Measurements from ENCODE around the gene NPTX2.

The NPTX2 gene

DNA sequence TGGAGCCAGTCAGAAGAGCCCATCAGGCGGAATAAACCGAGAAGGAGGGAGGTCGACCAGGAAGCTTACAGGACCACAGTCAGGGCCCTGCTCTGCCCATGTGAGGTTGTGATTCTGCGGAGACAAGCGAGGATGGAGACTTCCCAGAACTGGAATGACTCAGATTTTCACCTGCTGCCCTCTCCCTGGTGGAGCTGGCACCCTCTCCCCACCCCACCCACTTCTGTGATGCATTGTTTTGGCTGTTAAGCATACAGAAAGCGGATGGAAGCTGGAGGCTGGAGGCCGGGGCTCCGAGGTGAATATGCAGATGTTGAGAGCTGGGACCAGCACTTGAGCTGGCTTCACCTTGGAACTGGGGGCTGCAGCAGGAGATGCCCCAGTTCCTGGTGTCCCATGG lies 57.4 kb downstream of the NPTX2 start:
- Histone ChIP-seq H3K27ac (ENCODE audit: low read length, poor library complexity, severe bottlenecking) (no peak overlapping the region), H3K4ac (ENCODE audit: low read depth in 1 of 2, low read length in 2 of 2) (no peak overlapping the region), H3K36me3 (ENCODE audit: control insufficient read depth in 1 of 2, insufficient read depth in 2 of 2, low read depth in 1 of 2, low read length in 2 of 2) (no peaks in the 10 kb centered on the region), H3K27me3 (ENCODE audit: control insufficient read depth in 1 of 2, insufficient read depth in 1 of 2, low read length in 2 of 2) (no peaks in the 10 kb centered on the region), H3K4me3 (ENCODE audit: insufficient read depth in 1 of 2, low read depth in 1 of 2, low read length in 2 of 2) (no peak overlapping the region), H3K9ac (ENCODE audit: low read length) (no peak overlapping the region), H2BK5ac (ENCODE audit: low read depth, low read length, poor library complexity, severe bottlenecking) (no peak overlapping the region), H3K14ac (ENCODE audit: low read length in 2 of 2) (no peak overlapping the region), H3K4me2 (ENCODE audit: low read length, poor library complexity, severe bottlenecking) (no peak overlapping the region), H2AK5ac (ENCODE audit: low read length, severe bottlenecking) (no peak overlapping the region), H3K23ac (ENCODE audit: low read length in 2 of 2) (no peak overlapping the region), H4K91ac (ENCODE audit: low read length) (no peak overlapping the region), H3K9me3 (ENCODE audit: control insufficient read depth, low read length) (peaks cover 11% of the 10 kb centered on the region), H4K8ac (ENCODE audit: low read length) (no peak overlapping the region), H2BK15ac (ENCODE audit: low read depth, poor library complexity, severe bottlenecking) (no peak overlapping the region), H3K4me1 (ENCODE audit: control insufficient read depth, insufficient read depth, low read depth, low read length) (no peaks in the 10 kb centered on the region), H2BK12ac (ENCODE audit: low read length in 2 of 2) (no peak overlapping the region), H3K79me1 (replicated peaks; ENCODE audit: low read length, poor library complexity, severe bottlenecking) (no peaks in the 10 kb centered on the region), H2BK120ac (ENCODE audit: low read depth, low read length) (no peak overlapping the region), H3K18ac (ENCODE audit: low read depth in 1 of 2, low read length in 2 of 2) (no peak overlapping the region), H2AFZ (ENCODE audit: low read depth, low read length) (no peak overlapping the region)
- 69% methylated on average over 8 of the region's 8 CpGs for WGBS
- DNase-seq: no peak

DNA sequence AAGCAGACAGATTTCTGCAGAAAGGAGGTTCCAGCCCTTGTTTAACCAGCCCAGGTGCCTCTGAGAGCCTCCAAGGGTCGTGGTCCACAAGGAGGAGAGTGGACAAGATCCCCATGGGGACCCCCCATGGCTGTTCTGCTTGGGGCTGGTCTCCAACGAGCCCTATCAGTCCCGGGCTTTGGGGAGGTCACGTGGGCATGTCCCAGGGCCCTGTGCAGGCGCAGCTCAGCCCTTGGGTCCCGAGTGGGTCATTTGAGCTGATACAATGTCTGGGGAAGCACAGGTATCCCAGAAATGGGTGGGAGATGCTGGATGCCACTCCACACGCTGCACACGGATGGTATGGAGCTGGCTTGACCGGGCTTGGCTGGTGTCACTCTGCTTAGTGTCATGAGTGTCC lies 57.8 kb downstream of the NPTX2 start:
- Histone ChIP-seq H3K9me3 (ENCODE audit: control insufficient read depth, low read length) (peaks cover 11% of the 10 kb centered on the region), H3K36me3 (ENCODE audit: control insufficient read depth in 1 of 2, insufficient read depth in 2 of 2, low read depth in 1 of 2, low read length in 2 of 2) (no peaks in the 10 kb centered on the region), H3K23ac (ENCODE audit: low read length in 2 of 2) (no peak overlapping the region), H2BK5ac (ENCODE audit: low read depth, low read length, poor library complexity, severe bottlenecking) (no peak overlapping the region), H3K14ac (ENCODE audit: low read length in 2 of 2) (no peak overlapping the region), H2AK5ac (ENCODE audit: low read length, severe bottlenecking) (no peak overlapping the region), H3K27me3 (ENCODE audit: control insufficient read depth in 1 of 2, insufficient read depth in 1 of 2, low read length in 2 of 2) (no peaks in the 10 kb centered on the region), H3K9ac (ENCODE audit: low read length) (no peak overlapping the region), H2AFZ (ENCODE audit: low read depth, low read length) (no peak overlapping the region), H4K91ac (ENCODE audit: low read length) (no peak overlapping the region), H3K18ac (ENCODE audit: low read depth in 1 of 2, low read length in 2 of 2) (no peak overlapping the region), H3K4me3 (ENCODE audit: insufficient read depth in 1 of 2, low read depth in 1 of 2, low read length in 2 of 2) (no peak overlapping the region), H3K4me2 (ENCODE audit: low read length, poor library complexity, severe bottlenecking) (no peak overlapping the region), H3K79me1 (replicated peaks; ENCODE audit: low read length, poor library complexity, severe bottlenecking) (no peaks in the 10 kb centered on the region), H4K8ac (ENCODE audit: low read length) (no peak overlapping the region), H2BK12ac (ENCODE audit: low read length in 2 of 2) (no peak overlapping the region), H2BK120ac (ENCODE audit: low read depth, low read length) (no peak overlapping the region), H3K27ac (ENCODE audit: low read length, poor library complexity, severe bottlenecking) (no peak overlapping the region), H3K4ac (ENCODE audit: low read depth in 1 of 2, low read length in 2 of 2) (no peak overlapping the region), H2BK15ac (ENCODE audit: low read depth, poor library complexity, severe bottlenecking) (no peak overlapping the region), H3K4me1 (ENCODE audit: control insufficient read depth, insufficient read depth, low read depth, low read length) (no peaks in the 10 kb centered on the region)
- WGBS: 55% methylated on average over 9 of the region's 9 CpGs
- no peak for DNase-seq

DNA sequence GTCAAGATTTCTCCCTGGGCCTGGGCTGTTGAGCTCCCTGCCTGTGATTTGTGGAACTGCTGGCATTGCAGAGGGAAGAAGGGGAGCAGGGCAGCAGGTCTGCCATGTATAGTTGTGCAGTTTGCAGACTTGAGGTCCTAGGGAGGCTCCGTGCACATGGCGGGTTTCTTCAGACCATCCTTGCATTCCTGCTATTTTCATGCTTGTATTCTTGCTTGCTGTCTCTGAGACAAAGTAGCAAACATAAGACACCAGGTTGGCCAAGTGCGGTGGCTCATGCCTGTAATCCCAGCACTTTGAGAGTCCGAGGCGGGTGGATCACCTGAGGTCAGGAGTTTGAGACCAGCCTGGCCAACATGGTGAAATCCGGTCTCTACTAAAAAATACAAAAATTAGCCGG lies 61.1 kb downstream of the NPTX2 start:
- H3K18ac ChIP-seq (ENCODE audit: low read depth in 1 of 2, low read length in 2 of 2): no peak overlapping the region
- H2BK5ac ChIP-seq (ENCODE audit: low read depth, low read length, poor library complexity, severe bottlenecking): no peak overlapping the region
- no peak overlapping the region for H2AK5ac ChIP-seq (ENCODE audit: low read length, severe bottlenecking)
- H4K91ac ChIP-seq (ENCODE audit: low read length): no peak overlapping the region
- no peak overlapping the region for H3K4me2 ChIP-seq (ENCODE audit: low read length, poor library complexity, severe bottlenecking)
- no peak overlapping the region for H3K9ac ChIP-seq (ENCODE audit: low read length)
- peaks cover 6% of the 10 kb centered on the region for H3K9me3 ChIP-seq (ENCODE audit: control insufficient read depth, low read length)
- no peak for DNase-seq
- H4K8ac ChIP-seq (ENCODE audit: low read length): no peak overlapping the region
- no peak overlapping the region for H2AFZ ChIP-seq (ENCODE audit: low read depth, low read length)
- no peak overlapping the region for H3K27ac ChIP-seq (ENCODE audit: low read length, poor library complexity, severe bottlenecking)
- H2BK15ac ChIP-seq (ENCODE audit: low read depth, poor library complexity, severe bottlenecking): no peak overlapping the region
- H3K14ac ChIP-seq (ENCODE audit: low read length in 2 of 2): no peak overlapping the region
- no peaks in the 10 kb centered on the region for H3K36me3 ChIP-seq (ENCODE audit: control insufficient read depth in 1 of 2, insufficient read depth in 2 of 2, low read depth in 1 of 2, low read length in 2 of 2)
- no peak overlapping the region for H3K23ac ChIP-seq (ENCODE audit: low read length in 2 of 2)
- H3K4me3 ChIP-seq (ENCODE audit: insufficient read depth in 1 of 2, low read depth in 1 of 2, low read length in 2 of 2): no peak overlapping the region
- H2BK120ac ChIP-seq (ENCODE audit: low read depth, low read length): no peak overlapping the region
- no peak overlapping the region for H2BK12ac ChIP-seq (ENCODE audit: low read length in 2 of 2)
- no peaks in the 10 kb centered on the region for H3K4me1 ChIP-seq (ENCODE audit: control insufficient read depth, insufficient read depth, low read depth, low read length)
- WGBS: 85% methylated on average over 7 of the region's 7 CpGs
- no peak overlapping the region for H3K4ac ChIP-seq (ENCODE audit: low read depth in 1 of 2, low read length in 2 of 2)
- no peaks in the 10 kb centered on the region for H3K27me3 ChIP-seq (ENCODE audit: control insufficient read depth in 1 of 2, insufficient read depth in 1 of 2, low read length in 2 of 2)
- H3K79me1 ChIP-seq (replicated peaks; ENCODE audit: low read length, poor library complexity, severe bottlenecking): no peaks in the 10 kb centered on the region

All from mesenchymal stem cell (in vitro differentiated cells and primary cell).